K562 (cell line): ENCODE data around the gene MC1R. TPM values are rescaled to one million over a fixed set of nuclear protein-coding genes. Genes with fewer than 3 reads are reported as not detected.

Source experiments
- ESRRA ChIP-seq: fragments of 450-650 bp; IDR thresholded peaks from 2 replicates; pipeline ENCODE4 v1.6.1; 2014; ENCODE audit warnings: low read depth, mild to moderate bottlenecking, moderate library complexity, borderline replicate concordance
- MBD1 ChIP-seq: fragments of 250-450 bp; sonication (Bioruptor Pico); IDR thresholded peaks from 2 replicates; pipeline ENCODE4 v1.8.0; 2022; ENCODE audit warnings: inconsistent platforms
- ZNF407 ChIP-seq: fragments of 450-650 bp; IDR thresholded peaks from 2 replicates; pipeline ENCODE4 v1.6.1; 2016; ENCODE audit warnings: low read depth
- ZNF518B ChIP-seq: fragments of 250-450 bp; sonication (Bioruptor Pico); IDR thresholded peaks from 2 replicates; pipeline ENCODE4 v1.5.0; 2021; ENCODE audit warnings: mild to moderate bottlenecking, moderate library complexity
- polyA plus RNA-seq, 8 experiments: library from polyadenylated mRNA; depleted of rRNA in 4 of 8; stranded (reverse) in 5 of 8; unstranded in 3 of 8; fragments of >200 nt; fragmentation: Nextera tagmentation in 2 of 8; fragmentation: Illumina TruSeq in 1 of 8; extraction: Ambion mirVana in 2 of 8; extraction: Trizol in 1 of 8; gene quantifications; 2 replicates each; pipeline versions ENCODE4 v1.2.1 to v1.2.3, GENCODE V29; 2011 to 2014; ENCODE audit warnings: inconsistent platforms in 1 of 8, missing spikeins in 1 of 8
- total RNA-seq, 7 experiments: library from RNA; depleted of rRNA in 6 of 7; stranded (reverse); fragments of >200 nt in 6 of 7; fragmentation: Illumina TruSeq in 2 of 7; extraction: Trizol in 2 of 7; gene quantifications; 2 replicates each; pipeline versions ENCODE4 v1.2.1 to v1.2.3, GENCODE V29; 2011 to 2021; ENCODE audit warnings: low replicate concordance in 1 of 7

Gene MC1R
- total and polyA plus RNA-seq, 9 of the 15 experiments (the other 6 are each of a cell fraction or from before 2014, with no cell fraction given), result 0.14 to 5.3 (median 2.5) TPM; not detected in 1

- TF ChIP-seq MBD1 (CRISPR knock-in tag), result no peak
- no peak for TF ChIP-seq ZNF407
- TF ChIP-seq ZNF518B (CRISPR knock-in tag), result no peak
- TF ChIP-seq ESRRA, result no peak
Observed at GRCh38 chr16:89873109-89873971, 45.3 kb upstream of the MC1R start, which contains the start of gene TCF25 (continued).
